GM12878 (cell line): ENCODE results near the gene ATP6V1D. TPM values are rescaled to one million over a fixed set of nuclear protein-coding genes. Genes with fewer than 3 reads are reported as not detected.

Experiments
- ATAC-seq: fragments of 200-7000 bp; cut with Tn5 transposase; 3 replicates; pipeline ENCODE4 v1.9.1; 2020; ENCODE audit warnings: mild to moderate bottlenecking, moderate library complexity
- BruUV-seq: library from RNA; stranded (reverse); fragments of 400-500 nt; replicated peaks from 2 replicates; lab custom pipeline; 2021; lab: Mats Ljungman, UMichigan
- CTCF ChIA-PET: fragments of 300-600 bp; sonication (Branson Sonifier 250); formaldehyde crosslinking; extraction: SDS; loops from one replicate; lab custom pipeline; 2021; ENCODE audit warnings: inconsistent platforms; lab: Yijun Ruan, JAX
- POLR2A ChIA-PET: fragments of 350-600 bp; formaldehyde crosslinking; extraction: SDS; loops from one replicate; lab custom pipeline; 2021; ENCODE audit warnings: inconsistent platforms; lab: Charles Lee
- RAD21 ChIA-PET: fragments of 300-600 bp; sonication (Branson Sonifier 250); formaldehyde crosslinking; loops from one replicate; lab custom pipeline; 2023; ENCODE audit warnings: antibody characterized with exemption; ENCODE audit not compliant: unreplicated experiment; lab: Charles Lee
- SMC1A ChIA-PET: fragments of 300-600 bp; sonication (Branson Sonifier 250); formaldehyde crosslinking; loops from one replicate; lab custom pipeline; 2023; ENCODE audit not compliant: unreplicated experiment, uncharacterized antibody; lab: Charles Lee
- DNase-seq: peaks from one replicate; pipeline ENCODE4 v3.0.0-alpha.2; 2011; ENCODE audit warnings: low read depth, low spot score
- FAIRE-seq: peaks from 3 replicates; lab custom pipeline; 2011; peaks lifted over from hg19 to GRCh38; lab: Jason Lieb, UNC
- H2AFZ ChIP-seq: 2 replicates; pipeline ENCODE4 v1.6.0; 2011; ENCODE audit warnings: low read depth, low read length, control low read depth; ENCODE audit not compliant: control insufficient read depth
- H3K27ac ChIP-seq: 2 replicates; pipeline ENCODE4 v1.5.1; 2011; ENCODE audit warnings: control low read depth; ENCODE audit not compliant: control insufficient read depth, insufficient read depth
- H3K27me3 ChIP-seq, 2 experiments: replicated peaks in 1 of 2; 2 replicates each; pipeline versions ENCODE4 v1.6.0 to v1.6.1; 2011; ENCODE audit warnings: low read length in 1 of 2; ENCODE audit not compliant: control insufficient read depth in 2 of 2, insufficient read depth in 2 of 2
- H3K36me3 ChIP-seq, 2 experiments: 2 replicates each; pipeline ENCODE4 v1.5.1; 2011; ENCODE audit warnings: low read length in 1 of 2; ENCODE audit not compliant: control insufficient read depth in 2 of 2, insufficient read depth in 2 of 2
- H3K4me1 ChIP-seq: 2 replicates; pipeline ENCODE4 v1.6.1; 2011; ENCODE audit warnings: mild to moderate bottlenecking, low read length, moderate library complexity, mixed read lengths; ENCODE audit not compliant: control insufficient read depth, insufficient read depth
- H3K4me2 ChIP-seq: 2 replicates; pipeline ENCODE4 v1.6.0; 2011; ENCODE audit warnings: control low read depth; ENCODE audit not compliant: control insufficient read depth, insufficient read depth
- H3K4me3 ChIP-seq: fragments of 200-600 bp; sonication (generic); 2 replicates; pipeline ENCODE4 v1.5.1; 2016
- H3K79me2 ChIP-seq: 2 replicates; pipeline ENCODE4 v1.6.0; 2011; ENCODE audit warnings: low read length; ENCODE audit not compliant: control insufficient read depth, insufficient read depth
- H3K9ac ChIP-seq: 2 replicates; pipeline ENCODE4 v1.8.0; 2011; ENCODE audit warnings: low read length, control low read depth, mixed read lengths; ENCODE audit not compliant: control insufficient read depth, insufficient read depth
- H3K9me3 ChIP-seq: replicated peaks from 3 replicates; pipeline ENCODE4 v1.5.1; 2011; ENCODE audit warnings: mild to moderate bottlenecking, low read length; ENCODE audit not compliant: control insufficient read depth, insufficient read depth
- H4K20me1 ChIP-seq: 2 replicates; pipeline ENCODE4 v1.6.0; 2011; ENCODE audit not compliant: control insufficient read depth, insufficient read depth
- MEF2A ChIP-seq: IDR thresholded peaks from 2 replicates; pipeline ENCODE4 v1.6.1; 2011; ENCODE audit warnings: low read depth, mild to moderate bottlenecking, low read length, moderate library complexity; ENCODE audit not compliant: insufficient read depth
- NFYB ChIP-seq: IDR thresholded peaks from 2 replicates; pipeline ENCODE4 v1.6.1; 2011; ENCODE audit warnings: low read depth, mild to moderate bottlenecking, low read length, improper control_type of control experiment, moderate library complexity; ENCODE audit not compliant: insufficient read depth
- RFX5 ChIP-seq: IDR thresholded peaks from 2 replicates; pipeline ENCODE4 v1.6.1; 2011; ENCODE audit warnings: low read depth, low read length, improper control_type of control experiment
- SREBF2 ChIP-seq: IDR thresholded peaks from 2 replicates; pipeline ENCODE4 v1.6.1; 2012; ENCODE audit warnings: mild to moderate bottlenecking, low read length
- SUZ12 ChIP-seq: fragments of 200-600 bp; sonication (generic); IDR thresholded peaks from one replicate; pipeline ENCODE4 v1.6.1; 2018; ENCODE audit warnings: antibody characterized with exemption, mild to moderate bottlenecking; ENCODE audit not compliant: unreplicated experiment
- TCF3 ChIP-seq: IDR thresholded peaks from 2 replicates; pipeline ENCODE4 v1.6.1; 2012; ENCODE audit warnings: low read depth, mild to moderate bottlenecking, low read length, borderline replicate concordance; ENCODE audit not compliant: insufficient read depth
- ZNF207 ChIP-seq: fragments of 450-650 bp; IDR thresholded peaks from 2 replicates; pipeline ENCODE4 v1.6.1; 2014; ENCODE audit warnings: antibody characterized with exemption, mild to moderate bottlenecking, borderline replicate concordance
- WGBS: methylation state at CpG from one replicate; pipeline ENCODE4 v1.1.6; 2016; ENCODE audit warnings: low lambda C conversion rate; ENCODE audit not compliant: insufficient replicate concordance, insufficient coverage; ENCODE audit errors: missing lambda C conversion rate; 5-methylcytosine and 5-hydroxymethylcytosine counted together
- in situ Hi-C: fragments of 300-500 bp; cut with MboI; formaldehyde crosslinking; loops from 9 replicates; pipeline ENCODE4 v1.14.3; 2018; ENCODE audit warnings: mixed read lengths
- intact Hi-C: fragments of 100-400 bp; cut with micrococcal nuclease; formaldehyde crosslinking; loops from one replicate; pipeline ENCODE4 v1.14.2; 2022; ENCODE audit not compliant: unreplicated experiment
- polyA plus RNA-seq, 11 experiments: library from polyadenylated mRNA; depleted of rRNA in 4 of 11; unstranded in 6 of 11; stranded (reverse) in 5 of 11; fragments of >200 nt; fragmentation: Nextera tagmentation in 4 of 11; fragmentation: Illumina TruSeq in 1 of 11; extraction: Ambion mirVana in 4 of 11; extraction: Trizol in 1 of 11; gene quantifications; 1 replicate in 1 of 11; 2 replicates in 10 of 11; pipeline versions ENCODE4 v1.2.1 to v1.2.3, GENCODE V29; 2011 to 2016; ENCODE audit warnings: inconsistent platforms in 2 of 11, missing spikeins in 2 of 11, low read depth in 1 of 11
- total RNA-seq, 4 experiments: library from RNA; depleted of rRNA in 3 of 4; stranded (reverse); fragments of >200 nt in 3 of 4; fragmentation: Illumina TruSeq in 1 of 4; extraction: Trizol in 1 of 4; gene quantifications; 2 replicates each; pipeline versions ENCODE4 v1.2.1 to v1.2.3, GENCODE V29; 2013 to 2021
- TF ChIP-seq, protein P1 (sequence below): fragments of 450-650 bp; IDR thresholded peaks from 2 replicates; pipeline ENCODE4 v1.6.1; 2017; ENCODE audit warnings: mild to moderate bottlenecking, moderate library complexity

ATP6V1D gene
- total and polyA plus RNA-seq, 10 of the 15 experiments (the other 5 are each of a cell fraction or from before 2014, with no cell fraction given), result 24.0 to 71.6 (median 47.8) TPM

DNA sequence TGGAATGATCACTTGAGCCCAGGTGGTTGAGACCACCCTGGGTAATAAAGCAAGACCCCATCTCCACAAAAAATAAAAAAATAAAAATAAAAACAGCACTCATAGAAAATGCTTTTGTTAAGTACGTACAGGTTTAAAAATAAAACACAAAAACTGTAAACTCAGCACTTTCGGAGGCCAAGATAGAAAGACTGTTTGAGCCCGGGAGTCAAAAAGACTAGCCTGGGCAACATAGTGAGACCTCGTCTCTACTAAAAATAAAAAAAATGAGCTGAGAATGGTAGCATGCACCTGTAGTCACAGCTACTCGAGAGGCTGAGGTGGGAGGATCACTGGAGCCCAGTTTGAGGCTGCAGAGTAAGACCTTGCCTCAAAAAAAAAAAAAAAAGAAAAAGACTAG lies 7.5 kb downstream of the ATP6V1D start:
- RAD21 ChIA-PET, result no interaction called here
- FAIRE-seq, result no peak
- DNase-seq, result no peak
- TF ChIP-seq TCF3, result no peak
- TF ChIP-seq, protein P1, sequence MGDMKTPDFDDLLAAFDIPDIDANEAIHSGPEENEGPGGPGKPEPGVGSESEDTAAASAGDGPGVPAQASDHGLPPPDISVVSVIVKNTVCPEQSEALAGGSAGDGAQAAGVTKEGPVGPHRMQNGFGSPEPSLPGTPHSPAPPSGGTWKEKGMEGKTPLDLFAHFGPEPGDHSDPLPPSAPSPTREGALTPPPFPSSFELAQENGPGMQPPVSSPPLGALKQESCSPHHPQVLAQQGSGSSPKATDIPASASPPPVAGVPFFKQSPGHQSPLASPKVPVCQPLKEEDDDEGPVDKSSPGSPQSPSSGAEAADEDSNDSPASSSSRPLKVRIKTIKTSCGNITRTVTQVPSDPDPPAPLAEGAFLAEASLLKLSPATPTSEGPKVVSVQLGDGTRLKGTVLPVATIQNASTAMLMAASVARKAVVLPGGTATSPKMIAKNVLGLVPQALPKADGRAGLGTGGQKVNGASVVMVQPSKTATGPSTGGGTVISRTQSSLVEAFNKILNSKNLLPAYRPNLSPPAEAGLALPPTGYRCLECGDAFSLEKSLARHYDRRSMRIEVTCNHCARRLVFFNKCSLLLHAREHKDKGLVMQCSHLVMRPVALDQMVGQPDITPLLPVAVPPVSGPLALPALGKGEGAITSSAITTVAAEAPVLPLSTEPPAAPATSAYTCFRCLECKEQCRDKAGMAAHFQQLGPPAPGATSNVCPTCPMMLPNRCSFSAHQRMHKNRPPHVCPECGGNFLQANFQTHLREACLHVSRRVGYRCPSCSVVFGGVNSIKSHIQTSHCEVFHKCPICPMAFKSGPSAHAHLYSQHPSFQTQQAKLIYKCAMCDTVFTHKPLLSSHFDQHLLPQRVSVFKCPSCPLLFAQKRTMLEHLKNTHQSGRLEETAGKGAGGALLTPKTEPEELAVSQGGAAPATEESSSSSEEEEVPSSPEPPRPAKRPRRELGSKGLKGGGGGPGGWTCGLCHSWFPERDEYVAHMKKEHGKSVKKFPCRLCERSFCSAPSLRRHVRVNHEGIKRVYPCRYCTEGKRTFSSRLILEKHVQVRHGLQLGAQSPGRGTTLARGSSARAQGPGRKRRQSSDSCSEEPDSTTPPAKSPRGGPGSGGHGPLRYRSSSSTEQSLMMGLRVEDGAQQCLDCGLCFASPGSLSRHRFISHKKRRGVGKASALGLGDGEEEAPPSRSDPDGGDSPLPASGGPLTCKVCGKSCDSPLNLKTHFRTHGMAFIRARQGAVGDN, result no peak
- no peak for TF ChIP-seq ZNF207
- no peak for TF ChIP-seq RFX5
- TF ChIP-seq SREBF2, result no peak
- no peak for TF ChIP-seq NFYB
- TF ChIP-seq MEF2A, result no peak
- TF ChIP-seq SUZ12, result no peak
- TF ChIP-seq, all 136 proteins: peak for 0
- no peak for ATAC-seq
- Histone ChIP-seq H3K27ac (no peak overlapping the region), H3K36me3 (no peaks in the 10 kb centered on the region; a peak in 1 of 4 replicates), H3K27me3 (no peaks in the 10 kb centered on the region), H3K9me3 (no peaks in the 10 kb centered on the region), H3K79me2 (peaks cover 11% of the 10 kb centered on the region), H3K9ac (no peak overlapping the region), H3K4me1 (peaks cover 4% of the 10 kb centered on the region; the same call in 1 of the 2 replicates), H3K4me3 (no peak overlapping the region), H4K20me1 (no peaks in the 10 kb centered on the region), H3K4me2 (no peak overlapping the region), H2AFZ (no peak overlapping the region)
- CTCF ChIA-PET, result interaction anchor here (0.6 to 2.0 kb wide), 6 partner anchors 8 to 352 kb away, joined by 3 to 8 read pairs (median 4); partner anchors contain the start of gene ATP6V1D
- 98% methylated on average over 5 of the region's 5 CpGs for WGBS
- SMC1A ChIA-PET, result interaction anchor here (0.6 to 3.1 kb wide), 2 partner anchors 11 to 77 kb away, joined by 3 to 12 read pairs; no protein-coding TSS in a partner anchor
- intact Hi-C loops, result no loop called here
- POLR2A ChIA-PET, result no interaction called here
- in situ Hi-C loops, result loop anchor here (10.0 kb wide), 1 partner anchor 847 kb away; the partner anchor contains the start of gene GPHN
- BruUV-seq, result no TSS peak
